ENCODE results near the gene RUNDC3A. TPM values are rescaled to one million over a fixed set of nuclear protein-coding genes. Genes with fewer than 3 reads are reported as not detected.

RUNDC3A gene
- total RNA-seq, 2 experiments from 2014 or later, result 0.17 TPM; not detected in 1

- DNase-seq, result peak; percentile 81
- peaks cover 5% of the 10 kb centered on the region for H3K36me3 Mint-ChIP-seq (ENCODE audit: low read depth)
- intact Hi-C loops (cut with micrococcal nuclease), result loop anchor here (5.0 kb wide), 1 partner anchor 228 kb away; the partner anchor contains the start of gene HDAC5
- CTCF ChIA-PET, result interaction anchor here (0.6 to 3.2 kb wide), 12 partner anchors 9 to 180 kb away, joined by 3 to 13 read pairs (median 4); partner anchors contain the start of gene FAM171A2
- peaks cover 3% of the 10 kb centered on the region for H3K27me3 Mint-ChIP-seq (ENCODE audit: low read depth)
- no peak overlapping the region for H3K4me3 Mint-ChIP-seq
- no peaks in the 10 kb centered on the region for H3K9me3 Mint-ChIP-seq
- H3K27ac Mint-ChIP-seq, result no peak overlapping the region
- peaks cover 8% of the 10 kb centered on the region for H3K4me1 Mint-ChIP-seq (ENCODE audit: low read depth)
Observed at GRCh38 chr17:44350733-44351226, 42.4 kb downstream of the RUNDC3A start.

- Mint-ChIP-seq H3K9me3 (no peaks in the 10 kb centered on the region), H3K27ac (no peak overlapping the region), H3K4me3 (no peak overlapping the region), H3K36me3 (ENCODE audit: low read depth) (peaks cover 5% of the 10 kb centered on the region), H3K27me3 (ENCODE audit: low read depth) (peaks cover 3% of the 10 kb centered on the region), H3K4me1 (ENCODE audit: low read depth) (peaks cover 3% of the 10 kb centered on the region)
- intact Hi-C loops (cut with micrococcal nuclease), result loop anchor here (5.0 kb wide), 1 partner anchor 229 kb away; the partner anchor contains the start of gene HDAC5
- CTCF ChIA-PET, result interaction anchor here (0.6 to 3.2 kb wide), 9 partner anchors 11 to 643 kb away, joined by 3 to 13 read pairs (median 5); partner anchors contain the start of gene FAM171A2
- no peak for DNase-seq
Observed at GRCh38 chr17:44351464-44351863, 43.1 kb downstream of the RUNDC3A start.

- CTCF ChIA-PET, result interaction anchor here (0.6 to 3.2 kb wide), 8 partner anchors 11 to 642 kb away, joined by 3 to 13 read pairs (median 4); partner anchors contain the start of gene FAM171A2
- Mint-ChIP-seq H3K27me3 (ENCODE audit: low read depth) (peaks cover 3% of the 10 kb centered on the region), H3K4me3 (no peak overlapping the region), H3K4me1 (ENCODE audit: low read depth) (peaks cover 3% of the 10 kb centered on the region), H3K9me3 (no peaks in the 10 kb centered on the region), H3K36me3 (ENCODE audit: low read depth) (peaks cover 5% of the 10 kb centered on the region), H3K27ac (no peak overlapping the region)
- no peak for DNase-seq
- intact Hi-C loops (cut with micrococcal nuclease), result loop anchor here (5.0 kb wide), 1 partner anchor 230 kb away; the partner anchor contains the start of gene HDAC5
Observed at GRCh38 chr17:44351961-44352827, 43.8 kb downstream of the RUNDC3A start.

GRCh38 chr17:44352828-44353671 lies 44.6 kb downstream of the RUNDC3A start:
- Mint-ChIP-seq H3K4me1 (ENCODE audit: low read depth) (peaks cover 3% of the 10 kb centered on the region), H3K36me3 (ENCODE audit: low read depth) (peaks cover 5% of the 10 kb centered on the region), H3K9me3 (no peaks in the 10 kb centered on the region), H3K4me3 (peak overlapping the region; percentile 52), H3K27me3 (ENCODE audit: low read depth) (peaks cover 3% of the 10 kb centered on the region), H3K27ac (no peak overlapping the region)
- DNase-seq, result no peak
- intact Hi-C loops (cut with micrococcal nuclease), result loop anchor here (5.0 kb wide), 1 partner anchor 231 kb away; the partner anchor contains the start of gene HDAC5
- CTCF ChIA-PET, result interaction anchor here (0.8 to 3.2 kb wide), 9 partner anchors 7 to 143 kb away, joined by 3 to 13 read pairs (median 4); partner anchors contain the start of genes FAM171A2 and GRN

GRCh38 chr17:44353672-44354331 lies 45.4 kb downstream of the RUNDC3A start:
- Mint-ChIP-seq H3K27me3 (ENCODE audit: low read depth) (peaks cover 3% of the 10 kb centered on the region), H3K9me3 (no peaks in the 10 kb centered on the region), H3K4me3 (peak overlapping the region; percentile 36), H3K36me3 (ENCODE audit: low read depth) (peaks cover 5% of the 10 kb centered on the region), H3K27ac (no peak overlapping the region), H3K4me1 (ENCODE audit: low read depth) (peaks cover 4% of the 10 kb centered on the region)
- intact Hi-C loops (cut with micrococcal nuclease), result loop anchor here (5.0 kb wide), 1 partner anchor 232 kb away; the partner anchor contains the start of gene HDAC5
- DNase-seq, result no peak
- CTCF ChIA-PET, result interaction anchor here (0.8 to 3.2 kb wide), 10 partner anchors 8 to 181 kb away, joined by 3 to 13 read pairs (median 4); partner anchors contain the start of genes FAM171A2 and GRN

- Mint-ChIP-seq H3K9me3 (no peaks in the 10 kb centered on the region), H3K36me3 (ENCODE audit: low read depth) (peaks cover 5% of the 10 kb centered on the region), H3K27ac (no peak overlapping the region), H3K27me3 (ENCODE audit: low read depth) (peaks cover 3% of the 10 kb centered on the region), H3K4me1 (ENCODE audit: low read depth) (peaks cover 7% of the 10 kb centered on the region), H3K4me3 (peak overlapping the region; percentile 66)
- peak; percentile 47 for DNase-seq
- intact Hi-C loops (cut with micrococcal nuclease), result loop anchor here (5.0 kb wide), 1 partner anchor 233 kb away; the partner anchor contains the start of gene HDAC5
- CTCF ChIA-PET, result interaction anchor here (0.5 to 2.2 kb wide), 10 partner anchors 9 to 364 kb away, joined by 3 to 11 read pairs (median 4); partner anchors contain the start of gene GRN
Observed at GRCh38 chr17:44354582-44355561, 46.5 kb downstream of the RUNDC3A start.

- no peaks in the 10 kb centered on the region for H3K9me3 Mint-ChIP-seq
- CTCF ChIA-PET, result interaction anchor here (0.5 to 2.2 kb wide), 3 partner anchors 11 to 363 kb away, joined by 3 to 6 read pairs (median 5); no protein-coding TSS in a partner anchor
- intact Hi-C loops (cut with micrococcal nuclease), result no loop called here
- no peak for DNase-seq
- peaks cover 5% of the 10 kb centered on the region for H3K36me3 Mint-ChIP-seq (ENCODE audit: low read depth)
- no peak overlapping the region for H3K27ac Mint-ChIP-seq
- H3K27me3 Mint-ChIP-seq (ENCODE audit: low read depth), result peaks cover 3% of the 10 kb centered on the region
- H3K4me1 Mint-ChIP-seq (ENCODE audit: low read depth), result peaks cover 7% of the 10 kb centered on the region
- no peak overlapping the region for H3K4me3 Mint-ChIP-seq
Observed at GRCh38 chr17:44355642-44356099, 47.3 kb downstream of the RUNDC3A start.

- DNase-seq, result no peak
- H3K36me3 Mint-ChIP-seq (ENCODE audit: low read depth), result peaks cover 5% of the 10 kb centered on the region
- no peak overlapping the region for H3K4me3 Mint-ChIP-seq
- H3K4me1 Mint-ChIP-seq (ENCODE audit: low read depth), result peaks cover 7% of the 10 kb centered on the region
- H3K27ac Mint-ChIP-seq, result no peak overlapping the region
- CTCF ChIA-PET, result interaction anchor here (0.6 to 2.2 kb wide), 3 partner anchors 11 to 184 kb away, joined by 3 to 5 read pairs (median 3); no protein-coding TSS in a partner anchor
- intact Hi-C loops (cut with micrococcal nuclease), result no loop called here
- H3K9me3 Mint-ChIP-seq, result no peaks in the 10 kb centered on the region
- peaks cover 4% of the 10 kb centered on the region for H3K27me3 Mint-ChIP-seq (ENCODE audit: low read depth)
Observed at GRCh38 chr17:44356241-44356640, 47.8 kb downstream of the RUNDC3A start.

GRCh38 chr17:44358066-44358465 lies 49.7 kb downstream of the RUNDC3A start:
- no peak for DNase-seq
- H3K27ac Mint-ChIP-seq, result no peak overlapping the region
- H3K4me1 Mint-ChIP-seq (ENCODE audit: low read depth), result peaks cover 5% of the 10 kb centered on the region
- H3K27me3 Mint-ChIP-seq (ENCODE audit: low read depth), result peaks cover 3% of the 10 kb centered on the region
- CTCF ChIA-PET, result interaction anchor here (0.5 to 1.4 kb wide), 9 partner anchors 8 to 512 kb away, joined by 3 to 5 read pairs (median 3); partner anchors contain the start of gene GRN
- H3K9me3 Mint-ChIP-seq, result no peaks in the 10 kb centered on the region
- no peak overlapping the region for H3K4me3 Mint-ChIP-seq
- H3K36me3 Mint-ChIP-seq (ENCODE audit: low read depth), result no peaks in the 10 kb centered on the region
- intact Hi-C loops (cut with micrococcal nuclease), result no loop called here

GRCh38 chr17:44359006-44359405 lies 50.6 kb downstream of the RUNDC3A start:
- peaks cover 4% of the 10 kb centered on the region for H3K4me1 Mint-ChIP-seq (ENCODE audit: low read depth)
- intact Hi-C loops (cut with micrococcal nuclease), result no loop called here
- H3K27ac Mint-ChIP-seq, result no peak overlapping the region
- peaks cover 2% of the 10 kb centered on the region for H3K27me3 Mint-ChIP-seq (ENCODE audit: low read depth)
- no peak for DNase-seq
- CTCF ChIA-PET, result interaction anchor here (0.8 to 2.1 kb wide), 3 partner anchors 11 to 175 kb away, joined by 3 to 7 read pairs (median 3); no protein-coding TSS in a partner anchor
- no peak overlapping the region for H3K4me3 Mint-ChIP-seq
- H3K9me3 Mint-ChIP-seq, result no peaks in the 10 kb centered on the region
- H3K36me3 Mint-ChIP-seq (ENCODE audit: low read depth), result no peaks in the 10 kb centered on the region
